ENCODE measurements around the gene C9.

- TF ChIP-seq POLR2AphosphoS5 (IDR thresholded peaks at IDR 0.05; ENCODE audit: low read depth, low read length) (no peak), TAF1 (IDR thresholded peaks at IDR 0.05; ENCODE audit: borderline replicate concordance, insufficient read depth, low read length) (no peak), SIN3A (IDR thresholded peaks at IDR 0.05; ENCODE audit: borderline replicate concordance, insufficient read depth, low read length) (no peak), REST (IDR thresholded peaks at IDR 0.05; ENCODE audit: insufficient read depth in 1 of 2, low read depth in 2 of 2, low read length in 2 of 2) (no peak)
Measured at GRCh38 chr5:39360471-39361111, 3.7 kb downstream of the C9 start.

All from PFSK-1 (cell line).